NCI-H345 (cell line): ENCODE measurements around the gene DHX8.

Source experiments
- DNase-seq: peaks from one replicate; lab custom pipeline; 2025; lab: John Stamatoyannopoulos, UW

The DHX8 gene

GRCh38 chr17:43524945-43525575 is 41.3 kb downstream of the DHX8 start:
- no peak for DNase-seq

- DNase-seq, result no peak
These were observed 43.3 kb downstream of the DHX8 start for GRCh38 chr17:43526886-43527648.

GRCh38 chr17:43528319-43528987 is 44.7 kb downstream of the DHX8 start:
- DNase-seq, result no peak

GRCh38 chr17:43528988-43529814 is 45.4 kb downstream of the DHX8 start:
- no peak for DNase-seq

GRCh38 chr17:43529947-43530287 is 46.1 kb downstream of the DHX8 start:
- no peak for DNase-seq

- DNase-seq, result peak; percentile 62
These were observed 46.7 kb downstream of the DHX8 start for GRCh38 chr17:43530288-43531081.

- DNase-seq, result no peak
These were observed 47.3 kb downstream of the DHX8 start for GRCh38 chr17:43531082-43531378.

- no peak for DNase-seq
These were observed 48.2 kb downstream of the DHX8 start for GRCh38 chr17:43531955-43532354.

GRCh38 chr17:43532581-43532980 is 48.8 kb downstream of the DHX8 start:
- no peak for DNase-seq

GRCh38 chr17:43533699-43534098 is 49.9 kb downstream of the DHX8 start:
- DNase-seq, result no peak

- no peak for DNase-seq
These were observed 51.1 kb downstream of the DHX8 start for GRCh38 chr17:43534909-43535308.

GRCh38 chr17:43536236-43536992 is 52.6 kb downstream of the DHX8 start:
- DNase-seq, result peak; percentile 39

GRCh38 chr17:43540821-43541674 is 57.3 kb downstream of the DHX8 start:
- DNase-seq, result no peak

GRCh38 chr17:43542859-43543258 is 59.1 kb downstream of the DHX8 start:
- DNase-seq, result no peak

- DNase-seq, result no peak
These were observed 59.5 kb downstream of the DHX8 start for GRCh38 chr17:43543300-43543699.

- no peak for DNase-seq
These were observed 60.2 kb downstream of the DHX8 start for GRCh38 chr17:43543771-43544575.

- DNase-seq, result peak; percentile 14
These were observed 61.5 kb downstream of the DHX8 start for GRCh38 chr17:43545383-43545632.

- DNase-seq, result peak; percentile 91
These were observed 62.8 kb downstream of the DHX8 start, which contains the start of gene ETV4 for GRCh38 chr17:43546319-43547188. TSS of gene ETV4 (minus strand) at chr17:43546340. CDS start at chr17:43545617, 723 bp downstream.
